ENCODE results near the gene EPN2. TPM values are rescaled to one million over a fixed set of nuclear protein-coding genes. Genes with fewer than 3 reads are reported as not detected.

EPN2 gene
- total RNA-seq, 1 experiment from 2014 or later = 35.6 TPM

- peaks cover 13% of the 10 kb centered on the region for H3K4me1 Mint-ChIP-seq (ENCODE audit: low read depth, unreplicated experiment)
- Histone ChIP-seq H3K36me3 (ENCODE audit: control insufficient read depth, insufficient read depth, low read length) (no peaks in the 10 kb centered on the region), H3K27me3 (replicated peaks; ENCODE audit: control insufficient read depth, insufficient read depth, low read length) (no peaks in the 10 kb centered on the region), H3K9me3 (no peaks in the 10 kb centered on the region), H3K4me3 (ENCODE audit: low read depth, low read length) (peak overlapping the region; percentile 91), H3K4me1 (peaks cover 12% of the 10 kb centered on the region)
- peaks cover 10% of the 10 kb centered on the region for H3K36me3 Mint-ChIP-seq (ENCODE audit: insufficient read depth, unreplicated experiment)
- POLR2A ChIA-PET = no interaction called here
- H3K9me3 Mint-ChIP-seq (ENCODE audit: unreplicated experiment) = no peaks in the 10 kb centered on the region
- H3K27ac Mint-ChIP-seq (ENCODE audit: unreplicated experiment) = peak overlapping the region; percentile 91
- BruUV-seq (replicated peaks) = no TSS peak
- no peaks in the 10 kb centered on the region for H3K27me3 Mint-ChIP-seq (ENCODE audit: insufficient read depth, unreplicated experiment)
- peak; percentile 28 to 42 for DNase-seq
- intact Hi-C loops (cut with micrococcal nuclease; ENCODE audit: unreplicated experiment) = no loop called here
- peak overlapping the region; percentile 92 for H3K4me3 Mint-ChIP-seq (ENCODE audit: unreplicated experiment)
- CTCF ChIA-PET = interaction anchor here (1.5 kb wide), 1 partner anchor 100 kb away, joined by 5 read pairs; no protein-coding TSS in a partner anchor
- no peak for TF ChIP-seq CTCF (IDR thresholded peaks at IDR 0.05; ENCODE audit: insufficient read depth in 1 of 2, low read depth in 1 of 2, low read length in 1 of 2, severe bottlenecking in 1 of 2, unreplicated experiment in 1 of 2)
Observed at GRCh38 chr17:19238167-19238505, 970 bp downstream of the EPN2 start.

- TF ChIP-seq CTCF (IDR thresholded peaks at IDR 0.05; ENCODE audit: insufficient read depth in 1 of 2, low read depth in 1 of 2, low read length in 1 of 2, severe bottlenecking in 1 of 2, unreplicated experiment in 1 of 2) = no peak
- intact Hi-C loops (cut with micrococcal nuclease; ENCODE audit: unreplicated experiment) = no loop called here
- peaks cover 12% of the 10 kb centered on the region for H3K4me1 ChIP-seq
- Mint-ChIP-seq H3K9me3 (ENCODE audit: unreplicated experiment) (no peaks in the 10 kb centered on the region), H3K36me3 (ENCODE audit: insufficient read depth, unreplicated experiment) (peaks cover 10% of the 10 kb centered on the region), H3K4me3 (ENCODE audit: unreplicated experiment) (no peak overlapping the region), H3K27me3 (ENCODE audit: insufficient read depth, unreplicated experiment) (no peaks in the 10 kb centered on the region), H3K4me1 (ENCODE audit: low read depth, unreplicated experiment) (peaks cover 13% of the 10 kb centered on the region), H3K27ac (ENCODE audit: unreplicated experiment) (no peak overlapping the region)
- no peaks in the 10 kb centered on the region for H3K9me3 ChIP-seq
- DNase-seq = no peak
- H3K36me3 ChIP-seq (ENCODE audit: control insufficient read depth, insufficient read depth, low read length) = no peaks in the 10 kb centered on the region; the same call in 1 of the 2 replicates
- no peaks in the 10 kb centered on the region for H3K27me3 ChIP-seq (replicated peaks; ENCODE audit: control insufficient read depth, insufficient read depth, low read length)
- BruUV-seq (replicated peaks) = no TSS peak
- POLR2A ChIA-PET = no interaction called here
- no peak overlapping the region for H3K4me3 ChIP-seq (ENCODE audit: low read depth, low read length)
- CTCF ChIA-PET = interaction anchor here (1.5 kb wide), 1 partner anchor 99 kb away, joined by 5 read pairs; no protein-coding TSS in a partner anchor
Observed at GRCh38 chr17:19239544-19239943, 2.4 kb downstream of the EPN2 start.

- DNase-seq = peak in 1 of 2 experiments; percentile 19
- Histone ChIP-seq H3K9me3 (no peaks in the 10 kb centered on the region), H3K4me1 (peaks cover 15% of the 10 kb centered on the region), H3K36me3 (ENCODE audit: control insufficient read depth, insufficient read depth, low read length) (no peaks in the 10 kb centered on the region; the same call in 1 of the 2 replicates), H3K4me3 (ENCODE audit: low read depth, low read length) (no peak overlapping the region), H3K27me3 (replicated peaks; ENCODE audit: control insufficient read depth, insufficient read depth, low read length) (no peaks in the 10 kb centered on the region)
- ChIA-PET POLR2A (no interaction called here), CTCF (no interaction called here)
- no peaks in the 10 kb centered on the region for H3K9me3 Mint-ChIP-seq (ENCODE audit: unreplicated experiment)
- peaks cover 18% of the 10 kb centered on the region for H3K4me1 Mint-ChIP-seq (ENCODE audit: low read depth, unreplicated experiment)
- BruUV-seq (replicated peaks) = no TSS peak
- H3K4me3 Mint-ChIP-seq (ENCODE audit: unreplicated experiment) = no peak overlapping the region
- H3K36me3 Mint-ChIP-seq (ENCODE audit: insufficient read depth, unreplicated experiment) = peaks cover 10% of the 10 kb centered on the region
- TF ChIP-seq CTCF (IDR thresholded peaks at IDR 0.05; ENCODE audit: insufficient read depth in 1 of 2, low read depth in 1 of 2, low read length in 1 of 2, severe bottlenecking in 1 of 2, unreplicated experiment in 1 of 2) = no peak
- intact Hi-C loops (cut with micrococcal nuclease; ENCODE audit: unreplicated experiment) = no loop called here
- no peak overlapping the region for H3K27ac Mint-ChIP-seq (ENCODE audit: unreplicated experiment)
- H3K27me3 Mint-ChIP-seq (ENCODE audit: insufficient read depth, unreplicated experiment) = no peaks in the 10 kb centered on the region
Observed at GRCh38 chr17:19242323-19242722, 5.2 kb downstream of the EPN2 start.
